Cardiac fibroblast (primary cell): ENCODE data around the gene MGA.

Experiments used
- DNase-seq, 2 donors: peaks; one replicate each; pipeline versions ENCODE4 v3.0.0 to v3.0.0-alpha.2; 2010; ENCODE audit warnings: low read depth in 2 of 2
- H3K4me3 ChIP-seq, 2 donors: replicated peaks in 1 of 2; 1 replicate in 1 of 2; 2 replicates in 1 of 2; pipeline ENCODE4 v1.5.1; 2011; ENCODE audit warnings: low read depth in 2 of 2, low read length in 2 of 2, mild to moderate bottlenecking in 2 of 2, moderate library complexity in 1 of 2
- CTCF ChIP-seq: IDR thresholded peaks from one replicate; pipeline ENCODE4 v1.5.1; 2011; ENCODE audit warnings: low read depth, mild to moderate bottlenecking, low read length, inconsistent platforms

The MGA gene

DNA sequence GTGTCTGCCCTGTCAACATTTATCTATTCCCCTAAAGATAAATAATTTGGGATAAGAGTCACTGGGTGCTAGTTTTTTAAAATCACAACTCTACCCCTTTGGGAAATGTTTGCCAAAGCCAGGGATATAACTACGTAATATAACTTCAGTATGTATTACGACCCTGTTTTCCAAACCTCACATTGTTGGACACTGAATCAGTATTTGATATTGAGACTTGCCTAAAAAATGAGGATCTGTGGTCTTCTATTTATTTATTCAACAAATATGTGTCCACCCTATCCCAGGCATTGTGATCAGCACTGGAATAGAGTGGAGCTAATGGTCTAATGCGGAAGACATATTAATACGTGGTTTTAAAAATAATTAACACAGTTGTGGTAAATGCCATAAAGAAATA is 4.5 kb upstream of the MGA start:
- peak in 1 of 2 donors; percentile 21 for DNase-seq
- no peak overlapping the region for H3K4me3 ChIP-seq
- no peak for TF ChIP-seq CTCF

GRCh38 chr15:41656188-41656587 is 4.0 kb upstream of the MGA start:
- no peak for TF ChIP-seq CTCF

DNA sequence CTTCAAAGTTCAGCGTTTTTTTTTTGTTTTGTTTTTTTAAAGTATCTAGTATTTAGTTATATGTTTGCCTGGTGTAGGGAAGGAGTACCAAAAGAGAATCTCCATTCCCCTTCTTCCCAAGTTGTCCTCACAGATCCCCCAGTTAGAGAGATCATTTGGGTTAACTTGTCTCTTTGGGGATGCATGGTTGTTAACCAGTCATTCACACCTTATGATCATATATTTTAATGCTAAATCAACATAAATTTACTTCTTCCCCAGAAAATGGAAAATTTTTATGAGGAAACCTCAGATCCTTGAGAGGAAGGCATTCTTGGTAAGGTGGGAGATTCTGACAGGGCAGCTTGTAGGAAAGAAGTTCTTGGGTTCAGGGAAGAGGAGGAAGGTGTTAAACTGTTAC is 1.5 kb upstream of the MGA start:
- no peak for TF ChIP-seq CTCF
- no peak overlapping the region for H3K4me3 ChIP-seq
- no peak for DNase-seq

More at GRCh38 chr15:41656188-41656587, 4.0 kb upstream of the MGA start:
- peak in 1 of 2 donors; percentile 28 for DNase-seq
- H3K4me3 ChIP-seq, result no peak overlapping the region

GRCh38 chr15:41659190-41659589 is 1.0 kb upstream of the MGA start:
- DNase-seq, result no peak
- H3K4me3 ChIP-seq, result no peak overlapping the region
- no peak for TF ChIP-seq CTCF

DNA sequence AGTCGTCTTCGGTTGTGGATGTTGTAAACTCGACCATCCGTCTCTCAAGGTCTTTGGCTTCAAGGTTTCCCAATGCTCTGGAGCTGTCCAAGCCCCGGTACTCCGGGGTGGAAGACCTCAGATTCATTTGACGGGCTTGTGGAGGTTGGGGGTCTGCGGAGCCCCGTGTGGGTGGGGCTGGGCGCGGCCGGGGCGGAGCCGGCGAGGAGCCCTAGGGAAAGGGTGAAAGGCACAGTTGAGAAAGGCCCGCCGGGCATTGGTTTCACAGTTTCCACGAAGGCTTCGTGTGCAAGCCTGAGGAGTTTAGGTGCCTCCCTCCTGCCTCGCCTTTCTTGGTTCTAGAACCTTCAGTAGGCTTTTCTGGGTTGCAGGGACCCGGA is 360 bp upstream of the MGA start:
- TF ChIP-seq CTCF, result no peak
- peak in 1 of 2 donors; percentile 14 for DNase-seq
- peak overlapping the region; percentile 63 to 65 for H3K4me3 ChIP-seq

DNA sequence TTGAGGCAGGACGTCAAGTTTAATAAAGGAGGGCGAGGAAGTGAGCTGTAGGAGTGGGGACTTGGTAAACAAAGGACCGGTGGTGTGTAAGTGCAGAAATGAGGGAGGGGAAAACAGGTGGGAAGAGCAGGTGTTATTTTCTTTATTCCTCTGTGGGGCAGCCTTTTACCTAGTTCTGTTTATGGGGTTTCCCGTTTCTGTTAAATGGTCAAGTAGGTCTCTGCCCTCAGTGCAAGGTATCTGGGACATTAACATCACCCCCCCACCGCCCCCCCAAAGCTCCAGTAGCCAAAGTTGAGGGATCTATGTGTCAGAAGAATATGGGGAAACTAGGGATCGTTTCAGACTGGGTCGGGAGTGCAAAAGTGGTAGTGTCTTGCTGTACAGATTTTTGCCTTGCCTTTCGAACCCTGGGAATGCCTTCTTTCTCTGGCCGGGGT is 893 bp downstream of the MGA start:
- DNase-seq, result no peak
- TF ChIP-seq CTCF, result no peak
- H3K4me3 ChIP-seq, result peak overlapping the region; percentile 63 to 65

DNA sequence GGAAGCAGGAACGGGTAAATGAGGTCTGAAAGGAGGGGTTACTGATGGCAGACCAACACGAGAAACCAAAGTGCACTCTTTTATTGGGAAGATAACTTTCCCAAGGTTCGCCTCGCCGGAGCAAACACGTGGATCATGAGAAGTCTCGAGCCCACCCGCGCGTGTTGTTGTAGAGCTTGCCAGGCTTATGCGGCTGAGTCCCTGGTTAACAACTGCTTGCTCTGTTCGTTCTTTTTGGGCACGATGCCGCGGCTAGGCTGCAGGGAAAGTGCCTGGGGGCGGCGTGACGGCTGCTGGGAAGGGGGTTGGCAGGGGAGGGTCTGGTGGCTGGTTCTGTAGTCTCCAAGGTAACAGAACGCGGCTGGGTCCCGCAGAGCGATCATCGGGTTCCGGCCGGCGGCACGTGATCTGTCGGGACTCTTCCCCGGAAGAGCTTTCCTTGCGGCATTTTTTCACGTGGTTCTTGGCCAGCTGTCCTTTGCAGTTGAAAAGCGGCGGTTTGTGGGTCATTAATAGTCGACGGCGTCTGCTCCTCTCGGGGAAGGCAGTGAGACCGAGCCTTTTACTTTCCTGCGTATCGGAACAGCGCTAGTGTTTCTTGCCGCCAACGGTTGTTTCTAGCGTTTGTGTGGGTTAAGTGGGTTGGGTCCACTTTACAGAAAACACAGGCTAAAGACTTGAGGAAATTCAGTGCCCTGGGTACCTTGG is 1.5 kb downstream of the MGA start:
- peak overlapping the region; percentile 63 to 65 for H3K4me3 ChIP-seq
- DNase-seq, result peak; percentile 75 to 82
- TF ChIP-seq CTCF, result no peak
